ENCODE data around the gene AP1M2.
"Not testable (repeated sequence)": the region's sequence is repeated elsewhere in the genome, so short reads cannot be mapped to it uniquely, and the experiment has no call there.

AP1M2 gene

DNA sequence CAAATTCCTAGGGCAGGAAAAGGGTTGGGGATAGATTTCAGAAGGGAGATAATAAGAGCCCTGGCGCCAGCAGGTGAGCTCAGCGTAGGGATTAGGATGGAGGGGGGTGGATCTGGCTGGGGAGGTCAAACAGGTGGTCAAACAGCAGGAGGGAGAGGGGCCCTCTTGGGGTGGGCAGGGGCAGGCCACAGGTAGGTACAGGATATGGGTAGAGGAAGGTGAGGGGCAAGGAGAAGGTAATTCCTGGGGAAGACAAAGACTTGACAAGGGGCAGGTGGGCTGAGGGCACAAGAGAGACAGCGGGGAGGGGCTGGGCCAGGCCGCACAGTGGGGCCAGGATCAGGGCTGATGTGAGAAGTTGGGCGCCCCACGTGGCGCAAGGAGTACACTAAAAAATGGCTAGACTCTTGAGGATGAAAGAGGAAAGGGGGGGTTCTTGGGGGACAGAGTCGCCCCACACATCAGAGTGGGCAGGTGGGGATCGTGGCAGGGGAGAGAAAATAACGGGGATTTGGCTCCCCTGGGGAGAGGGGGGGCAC is 22.0 kb downstream of the AP1M2 start:
- no peak for DNase-seq (ENCODE audit: low read depth in 3 of 3)

DNA sequence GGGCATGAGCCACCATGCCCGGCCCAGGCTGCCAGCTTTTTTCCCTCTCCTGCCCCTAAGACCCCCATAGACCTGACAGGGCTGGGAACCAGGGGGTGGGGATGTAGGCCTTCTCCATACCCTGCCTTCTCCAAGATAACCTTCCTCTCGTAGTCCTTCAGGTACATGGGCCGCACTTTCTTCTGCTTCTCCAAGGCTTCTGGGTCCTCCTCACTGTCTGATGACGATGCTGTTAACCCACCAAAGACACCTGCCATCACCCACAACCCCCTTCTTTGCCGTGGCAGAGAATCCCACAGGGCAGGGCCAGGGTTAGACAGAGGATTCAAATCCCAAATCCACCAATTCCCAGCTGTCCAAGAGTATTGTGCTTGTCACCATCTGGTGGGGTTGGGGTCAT is 24.5 kb downstream of the AP1M2 start:
- no peak for DNase-seq (ENCODE audit: low read depth in 3 of 3)

DNA sequence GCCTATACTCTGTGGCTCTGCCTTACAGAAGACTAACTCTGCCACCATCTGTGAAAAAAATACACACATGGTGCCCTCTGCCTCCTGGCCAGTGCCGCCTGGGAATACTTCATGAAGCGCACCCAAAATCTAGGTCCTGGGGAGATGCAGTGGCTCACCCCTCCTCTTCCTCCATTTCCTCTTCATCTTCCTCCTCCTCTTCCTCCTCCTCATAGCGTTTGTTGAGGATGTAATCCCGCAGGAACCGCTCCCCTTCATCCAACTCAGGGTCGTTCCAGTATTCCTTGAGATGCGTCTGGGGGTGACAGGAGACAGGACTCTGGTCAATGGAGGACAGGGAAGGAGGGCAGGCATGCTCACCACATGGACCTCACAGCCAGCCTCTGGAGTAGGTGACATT is 27.0 kb downstream of the AP1M2 start:
- DNase-seq (ENCODE audit: low read depth in 3 of 3), result no peak

DNA sequence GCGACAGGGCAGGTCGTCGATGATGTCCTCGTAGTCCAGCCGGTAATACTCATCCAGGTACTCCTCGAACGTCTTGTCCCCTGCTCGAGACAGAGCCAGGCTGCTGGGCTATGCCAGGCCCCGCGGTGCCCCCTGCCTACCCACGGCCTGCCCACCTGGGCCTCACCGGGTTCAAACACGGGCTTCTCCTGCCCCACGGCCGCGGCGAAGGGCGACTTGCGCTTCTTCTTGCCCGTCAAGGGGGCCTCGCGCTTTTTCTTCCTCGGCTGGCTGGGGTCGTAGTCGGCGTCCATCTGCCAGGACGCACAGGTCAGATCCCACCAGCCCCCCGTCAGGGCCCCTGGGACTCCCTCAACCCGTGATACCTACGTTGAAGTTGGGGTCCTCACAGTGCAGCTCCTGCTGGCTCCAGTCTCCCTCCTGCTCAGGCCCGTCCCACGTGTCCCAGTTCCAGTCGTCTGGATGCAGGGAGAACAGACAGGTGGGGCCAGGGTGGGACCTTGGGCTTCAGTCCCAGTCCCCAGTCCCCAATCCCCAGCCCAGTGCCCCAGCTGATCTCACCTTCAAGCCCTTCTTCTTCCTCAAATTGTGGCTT is 29.4 kb downstream of the AP1M2 start:
- DNase-seq (ENCODE audit: low read depth in 3 of 3), result no peak

DNA sequence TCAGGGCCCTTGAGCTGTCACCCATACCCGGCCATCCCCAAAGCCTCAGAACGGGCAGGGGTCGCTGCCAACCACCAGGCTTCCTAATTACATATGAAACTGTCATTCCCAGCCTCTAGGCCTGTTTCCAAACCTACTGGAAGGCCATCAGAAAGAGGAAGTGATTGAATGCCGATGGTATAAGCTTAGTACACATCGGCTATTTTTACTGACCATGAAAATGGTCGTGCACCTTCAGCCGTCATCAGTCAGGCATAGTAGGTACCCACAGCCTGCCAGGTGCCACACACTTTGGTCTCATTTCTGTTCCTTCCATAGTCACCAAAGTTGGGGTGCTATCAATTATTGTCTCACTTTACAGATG is 31.5 kb downstream of the AP1M2 start:
- DNase-seq (ENCODE audit: low read depth in 3 of 3), result no peak

DNA sequence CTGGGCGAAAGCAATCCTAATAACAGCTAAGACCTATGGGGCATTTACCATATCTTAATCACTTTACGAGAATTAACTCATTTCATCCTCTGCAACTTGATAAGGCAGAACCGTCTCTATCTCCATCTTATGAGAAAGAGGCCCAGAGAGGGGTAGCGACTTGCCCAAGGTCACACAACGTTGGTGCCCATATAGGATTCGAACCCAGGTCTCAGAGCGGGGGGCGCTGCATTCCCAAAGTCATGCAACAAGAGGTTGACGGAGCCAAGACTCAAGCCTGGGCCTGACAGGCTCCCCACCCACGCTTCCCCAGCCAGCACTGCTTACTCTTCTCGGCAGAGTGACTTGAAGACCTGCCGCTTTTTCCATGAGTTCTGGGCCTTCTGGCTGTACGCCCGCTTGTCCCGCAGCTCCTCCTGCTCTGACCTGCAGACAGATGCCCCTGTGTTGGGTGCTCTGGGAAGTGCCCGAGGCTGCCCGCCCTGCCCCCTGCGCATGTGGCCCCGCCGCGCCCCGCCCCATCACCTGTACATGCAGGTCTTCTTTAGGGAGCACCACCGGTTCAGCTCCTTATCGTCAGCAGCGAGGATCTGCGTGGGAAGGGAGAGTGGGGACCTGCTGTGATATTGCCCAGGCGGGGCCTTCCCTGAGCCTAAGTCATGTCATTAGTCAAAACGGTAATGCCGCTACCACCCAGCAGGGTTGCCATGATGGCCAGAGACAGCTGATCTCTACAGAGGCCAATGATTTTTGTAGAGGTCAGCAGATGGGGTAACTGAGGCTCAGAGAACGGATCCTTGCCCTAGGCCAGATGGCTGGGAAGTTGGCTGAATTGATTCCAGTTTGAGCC is 32.1 kb downstream of the AP1M2 start:
- no peak for DNase-seq (ENCODE audit: low read depth in 3 of 3)

DNA sequence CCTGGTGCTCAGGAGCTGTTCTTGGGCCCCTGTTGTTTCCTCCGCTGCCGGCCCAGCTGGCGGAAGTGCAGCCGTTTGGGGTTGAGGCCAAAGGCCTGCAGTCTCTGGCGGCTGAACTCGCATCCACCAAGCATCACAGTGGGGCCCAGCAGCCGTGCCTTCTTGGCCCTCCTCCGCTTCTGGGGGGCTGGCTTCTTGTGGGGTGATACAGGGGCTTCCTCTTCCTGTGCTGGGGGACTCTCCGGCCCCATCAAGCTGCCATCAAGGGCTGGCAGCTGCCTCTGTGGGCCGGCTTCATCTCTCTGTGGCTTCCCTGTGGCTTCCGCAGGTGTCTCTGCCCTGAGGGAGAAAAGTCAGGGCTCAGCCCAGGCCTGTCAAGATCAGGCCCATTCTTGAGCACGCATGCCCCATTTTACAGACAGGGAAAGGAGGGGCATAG is 33.1 kb downstream of the AP1M2 start:
- DNase-seq (ENCODE audit: low read depth in 3 of 3), result no peak

DNA sequence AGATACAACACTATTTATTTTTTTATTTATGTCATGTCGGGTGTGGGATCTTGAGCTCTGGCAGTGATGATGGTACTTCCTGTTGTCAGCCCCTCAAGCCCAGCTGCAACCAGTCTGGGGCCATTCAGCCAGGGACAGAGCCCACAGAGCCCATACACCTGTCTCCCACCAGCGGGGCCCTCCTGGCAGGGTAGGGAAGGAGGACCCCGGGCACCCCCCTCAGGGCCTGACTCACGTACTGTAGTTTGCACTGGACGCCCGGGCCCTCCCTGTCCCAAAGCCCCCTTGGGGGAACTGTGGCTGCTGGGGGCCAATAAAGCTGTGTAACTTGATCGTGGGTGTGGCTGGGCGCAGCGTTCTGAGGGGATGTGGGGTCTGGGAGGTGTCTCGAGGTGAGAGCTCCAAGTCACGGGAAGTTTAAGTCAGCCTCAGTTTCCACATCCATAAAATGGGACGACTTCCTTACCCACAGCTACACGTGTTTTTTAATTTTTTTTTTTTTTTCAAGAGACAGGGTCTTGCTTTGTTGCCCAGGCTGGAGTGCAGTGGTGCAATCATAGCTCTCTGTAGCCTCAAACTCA is 33.9 kb downstream of the AP1M2 start:
- DNase-seq (ENCODE audit: low read depth in 3 of 3), result no peak

DNA sequence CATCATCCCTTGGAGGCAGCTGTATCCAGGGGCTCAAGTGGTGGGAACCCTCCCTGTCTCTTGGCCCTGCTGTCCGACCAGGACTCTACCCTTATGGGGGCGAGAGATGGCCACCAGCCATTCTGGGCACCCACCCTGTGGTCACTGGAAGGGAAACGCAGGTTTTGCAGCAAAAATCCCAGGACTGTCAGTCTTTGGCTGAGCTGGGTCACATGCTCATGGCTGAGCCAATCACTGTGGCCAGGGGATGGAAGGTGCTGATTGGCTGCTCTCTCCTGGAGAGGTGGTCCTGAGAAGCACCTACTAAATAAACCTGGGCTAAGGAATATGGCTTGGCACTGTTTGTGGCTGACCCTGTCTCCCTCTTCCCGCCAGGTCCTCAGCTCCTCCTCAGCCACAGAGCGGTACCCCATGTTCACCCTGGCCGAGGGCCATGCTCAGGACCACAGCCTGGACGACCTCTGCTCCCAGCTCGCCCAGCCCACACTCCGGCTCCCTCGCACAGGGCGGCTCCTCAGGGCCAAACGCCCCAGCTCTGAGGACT is 34.5 kb downstream of the AP1M2 start:
- no peak for DNase-seq (ENCODE audit: low read depth in 3 of 3)

DNA sequence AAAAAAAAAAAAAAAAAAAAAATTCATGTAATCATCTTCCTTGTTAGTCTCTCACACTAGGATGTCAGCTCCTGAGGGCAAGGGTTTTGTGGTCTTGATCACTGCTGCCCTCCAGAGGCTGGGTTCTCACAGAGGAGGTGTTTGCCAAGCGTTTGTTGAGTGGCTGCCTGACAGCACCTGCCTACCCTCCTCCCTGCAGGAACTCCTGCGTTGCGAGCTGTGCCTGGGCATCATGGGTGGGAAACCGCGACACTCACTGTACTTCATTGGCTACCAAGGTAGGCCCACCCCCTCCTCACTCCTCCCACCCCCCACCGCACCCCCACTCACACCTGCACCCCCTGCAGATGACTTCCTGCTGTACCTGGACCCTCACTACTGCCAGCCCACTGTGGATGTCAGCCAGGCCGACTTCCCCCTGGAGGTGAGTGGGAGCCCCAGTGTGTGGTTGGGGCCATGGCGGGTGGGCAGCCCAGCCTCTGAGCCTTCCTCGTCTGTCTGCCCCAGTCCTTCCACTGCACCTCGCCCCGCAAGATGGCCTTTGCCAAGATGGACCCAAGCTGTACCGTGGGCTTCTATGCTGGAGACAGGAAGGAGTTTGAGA is 35.3 kb downstream of the AP1M2 start:
- no peak for DNase-seq (ENCODE audit: low read depth in 3 of 3)

DNA sequence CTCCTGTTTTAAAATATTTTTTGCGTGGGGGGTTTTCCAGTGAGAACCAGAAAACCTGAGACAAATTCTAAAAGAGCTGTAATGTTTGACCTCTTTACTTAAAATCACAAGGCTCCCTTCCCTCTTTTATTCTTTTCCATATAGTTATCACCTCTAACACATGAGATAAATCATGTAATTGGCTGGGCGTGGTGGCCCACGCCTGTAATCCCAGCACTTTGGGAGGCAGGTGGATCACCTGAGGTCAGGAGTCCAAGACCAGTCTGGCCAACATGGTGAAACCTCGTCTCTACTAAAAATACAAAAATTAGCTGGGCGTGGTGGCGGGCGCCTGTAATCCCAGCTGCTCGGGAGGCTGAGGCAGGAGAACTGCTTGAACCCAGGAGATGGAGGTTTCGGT is 36.1 kb downstream of the AP1M2 start:
- DNase-seq (ENCODE audit: low read depth in 3 of 3), result not testable (repeated sequence)

DNA sequence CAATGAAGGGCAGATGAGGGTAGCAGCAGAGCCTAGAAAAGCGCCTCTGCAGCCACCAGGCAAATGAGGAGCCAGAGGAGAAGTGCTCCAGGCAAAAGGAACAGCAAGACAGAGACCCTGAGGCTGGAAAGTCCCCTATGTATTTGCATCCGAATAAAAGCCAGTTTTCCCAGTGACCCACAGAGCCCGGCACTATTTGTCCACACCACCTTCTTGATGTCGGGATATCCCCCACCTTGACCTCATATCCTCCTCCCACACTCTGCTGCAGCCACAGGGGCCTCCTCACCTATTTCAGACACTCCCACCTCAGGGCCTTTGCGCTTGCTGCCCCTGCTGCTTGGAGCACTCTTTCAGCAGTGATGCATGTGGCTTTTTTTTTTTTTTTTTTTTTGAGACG is 36.8 kb downstream of the AP1M2 start:
- DNase-seq (ENCODE audit: low read depth in 3 of 3), result no peak

DNA sequence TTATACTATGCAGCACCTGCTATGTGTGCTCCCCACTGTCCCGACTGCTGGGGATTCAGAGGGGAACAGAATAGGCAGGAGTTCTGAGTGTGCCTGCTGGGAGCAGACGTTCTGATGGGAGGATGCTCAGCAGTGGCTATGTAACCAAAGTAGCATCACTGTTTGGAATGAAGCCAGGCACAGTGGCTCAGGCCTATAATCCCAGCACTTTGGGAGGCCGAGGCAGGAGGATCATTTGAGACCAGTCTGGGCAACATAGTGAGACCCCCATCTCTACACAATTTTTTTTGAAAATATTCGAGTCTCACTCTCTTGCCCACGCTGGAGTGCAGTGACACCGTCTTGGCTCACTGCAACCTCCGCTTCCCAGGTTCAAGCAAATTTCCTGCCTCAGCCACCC is 37.4 kb downstream of the AP1M2 start:
- no peak for DNase-seq (ENCODE audit: low read depth in 3 of 3)

DNA sequence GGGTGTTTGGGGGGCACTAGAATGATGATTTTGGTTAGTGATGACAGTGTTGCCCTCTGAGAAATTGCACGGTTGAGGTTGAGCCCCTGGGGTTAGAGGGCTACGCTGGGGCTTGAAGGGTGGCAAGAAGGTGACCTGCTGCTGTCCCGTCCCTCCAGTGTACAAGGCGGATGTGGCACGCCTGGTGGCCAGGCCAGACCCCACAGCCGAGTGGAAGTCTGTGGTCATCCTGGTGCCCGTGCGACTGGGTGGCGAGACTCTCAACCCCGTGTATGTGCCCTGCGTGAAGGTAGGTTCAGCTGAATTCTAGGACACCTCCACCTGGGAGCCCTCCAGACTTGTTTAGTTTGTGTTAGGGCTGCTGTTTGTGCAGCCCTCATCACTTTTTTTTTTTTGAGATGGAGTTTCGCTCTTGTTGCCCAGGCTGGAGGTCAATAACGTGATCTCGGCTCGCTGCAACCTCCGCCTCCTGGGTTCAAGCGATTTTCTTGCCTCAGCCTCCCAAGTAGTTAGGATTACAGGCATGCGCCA is 38.3 kb downstream of the AP1M2 start:
- no peak for DNase-seq (ENCODE audit: low read depth in 3 of 3)

DNA sequence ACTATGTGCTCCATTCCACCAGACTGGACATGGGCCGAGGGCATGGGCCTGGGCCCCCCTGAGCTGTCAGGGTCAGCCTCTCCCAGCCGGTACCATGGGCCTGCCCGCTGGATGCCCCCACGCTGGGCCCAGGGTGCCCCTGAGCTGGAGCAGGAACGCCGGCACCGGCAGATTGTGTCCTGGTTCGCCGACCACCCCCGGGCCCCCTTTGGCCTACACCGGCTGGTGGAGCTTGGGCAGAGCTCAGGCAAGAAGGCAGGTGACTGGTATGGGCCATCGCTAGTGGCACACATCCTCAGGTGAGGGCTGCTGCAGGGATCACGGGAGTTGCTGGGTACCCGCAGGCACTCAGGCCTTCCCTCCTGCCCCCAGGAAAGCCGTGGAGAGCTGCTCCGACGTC is 40.3 kb downstream of the AP1M2 start:
- no peak for DNase-seq (ENCODE audit: low read depth in 3 of 3)

DNA sequence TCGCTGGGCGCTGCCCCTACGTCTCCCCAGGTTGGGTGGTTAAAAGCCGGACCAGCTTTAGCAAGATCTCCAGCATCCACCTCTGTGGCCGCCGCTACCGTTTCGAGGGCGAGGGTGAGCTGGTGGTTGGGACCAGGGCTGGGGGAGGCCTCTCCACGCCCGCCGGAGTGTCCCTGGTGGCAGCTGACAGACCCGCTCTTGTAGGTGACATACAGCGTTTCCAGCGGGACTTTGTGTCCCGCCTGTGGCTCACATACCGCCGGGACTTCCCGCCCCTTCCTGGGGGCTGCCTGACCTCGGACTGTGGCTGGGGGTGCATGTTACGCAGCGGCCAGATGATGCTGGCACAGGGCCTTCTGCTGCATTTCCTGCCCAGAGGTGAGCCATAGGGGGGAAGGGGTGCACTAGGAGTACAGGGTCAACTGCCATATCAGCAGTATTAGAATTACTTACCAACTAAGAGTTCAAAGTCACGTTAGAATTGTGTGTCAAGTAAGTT is 42.3 kb downstream of the AP1M2 start:
- no peak for DNase-seq (ENCODE audit: low read depth in 3 of 3)

DNA sequence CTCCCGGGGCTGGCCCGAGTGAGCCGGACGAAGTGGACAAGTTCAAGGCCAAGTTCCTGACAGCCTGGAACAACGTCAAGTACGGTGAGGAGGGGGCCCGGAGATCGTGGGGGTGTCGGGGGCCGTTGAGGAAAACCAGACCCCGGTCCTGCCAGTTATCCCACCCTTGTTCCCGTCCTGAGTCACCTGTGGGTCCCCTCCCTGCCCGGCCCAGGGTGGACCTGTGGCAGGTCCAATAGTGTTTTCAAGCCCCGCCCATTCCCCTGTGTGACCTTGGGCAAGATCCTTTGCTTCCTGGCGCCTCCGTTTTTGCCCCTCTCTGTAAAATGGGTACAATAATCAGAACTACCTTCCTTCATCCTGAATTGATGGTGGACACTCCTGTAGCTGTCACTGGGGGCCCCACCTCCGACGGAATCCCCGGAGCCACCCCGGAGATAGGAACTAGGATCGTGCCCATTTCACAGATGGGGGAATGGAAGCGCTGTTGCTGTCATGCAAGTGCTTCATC is 42.8 kb downstream of the AP1M2 start:
- no peak for DNase-seq (ENCODE audit: low read depth in 3 of 3)

DNA sequence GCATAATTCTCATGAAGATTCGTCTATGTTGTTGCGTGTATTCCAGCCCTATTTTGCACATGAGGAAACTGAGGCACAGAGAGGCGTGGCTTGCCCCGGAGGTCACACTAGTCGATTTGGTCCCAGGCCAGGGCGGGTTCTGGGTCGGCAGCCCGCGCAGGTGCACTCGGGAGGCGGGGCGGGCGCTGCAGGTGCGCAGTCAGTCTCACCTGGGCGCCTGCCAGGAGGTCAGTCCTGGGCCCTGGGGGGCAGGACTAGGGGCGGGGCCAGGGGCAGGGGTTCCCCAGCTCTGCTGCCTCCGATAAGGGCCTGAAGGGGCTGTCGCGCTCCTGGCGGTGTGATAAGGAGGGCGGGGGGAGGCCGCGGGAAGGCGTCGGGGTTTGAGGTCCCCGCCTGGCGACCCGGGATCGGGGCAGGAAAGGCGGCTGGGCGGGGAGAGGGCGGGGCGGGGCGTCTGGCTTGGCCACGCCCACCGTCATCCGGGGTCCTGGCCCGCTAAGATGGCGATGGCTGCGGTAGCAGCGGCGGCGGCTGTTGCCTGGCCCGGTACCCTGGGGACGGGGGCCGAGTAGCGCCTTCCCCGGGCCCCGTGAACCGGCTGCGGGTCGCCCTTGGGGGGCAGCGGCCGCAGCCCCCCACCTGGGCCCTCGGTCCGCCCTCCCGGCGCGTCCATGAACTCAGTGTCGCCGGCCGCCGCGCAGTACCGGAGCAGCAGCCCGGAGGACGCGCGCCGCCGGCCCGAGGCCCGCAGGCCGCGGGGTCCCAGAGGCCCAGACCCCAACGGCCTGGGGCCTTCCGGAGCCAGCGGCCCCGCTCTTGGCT is 43.5 kb downstream of the AP1M2 start, which contains the start of gene ATG4D:
ATG4D (plus strand) TSS at position 485 of the 822 bp plus-strand sequence; CDS start at position 672, 187 bp downstream.
- DNase-seq (ENCODE audit: low read depth in 3 of 3), result peak; percentile 58 to 81 (median 63)

DNA sequence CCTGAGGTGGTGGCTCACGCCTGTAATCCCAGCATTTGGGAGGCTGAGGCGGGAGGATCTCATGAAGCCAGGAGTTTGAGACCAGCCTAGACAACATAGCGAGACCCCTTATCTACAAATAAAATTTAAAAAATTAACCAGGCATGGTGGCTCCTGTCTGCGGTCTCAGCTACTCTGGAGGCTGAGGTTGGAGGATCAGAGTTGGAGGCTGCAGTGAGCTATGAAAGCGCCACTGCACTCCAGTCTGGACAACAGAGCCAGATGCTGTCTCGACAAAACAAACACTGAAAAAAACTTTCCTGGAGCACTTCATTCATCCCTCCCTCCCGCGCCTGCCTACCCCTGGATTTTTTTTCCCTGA is 44.1 kb downstream of the AP1M2 start:
- no peak for DNase-seq (ENCODE audit: low read depth in 3 of 3)

DNA sequence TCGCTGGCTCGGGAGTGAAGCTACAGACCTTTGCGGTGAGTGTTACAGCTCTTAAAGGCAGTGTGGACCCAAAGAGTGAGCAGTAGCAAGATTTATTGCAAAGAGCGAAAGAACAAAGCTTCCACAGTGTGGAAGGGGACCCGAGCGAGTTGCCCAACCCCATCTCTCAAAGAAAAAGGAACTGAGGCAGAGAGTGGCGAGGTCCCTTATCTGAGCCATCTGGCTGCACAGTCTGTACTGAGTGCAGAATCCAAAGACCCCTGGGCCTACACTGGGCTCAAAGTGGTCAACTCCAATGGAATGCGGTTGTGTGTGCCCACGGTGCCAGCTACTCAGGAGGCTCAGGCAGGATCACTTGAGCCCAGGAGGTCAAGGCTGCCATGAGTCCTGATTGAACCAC is 48.1 kb downstream of the AP1M2 start:
- not testable (repeated sequence) for DNase-seq (ENCODE audit: low read depth in 3 of 3)
